NCI-H1417 treated with DMSO at 0.1 percent for 48 hours (cell line): ENCODE measurements around the gene CYB5R3.
A peak's percentile ranks its signal among the peaks of the same experiment; 100 is the strongest.
"Not testable (repeated sequence)": the region's sequence is repeated elsewhere in the genome, so short reads cannot be mapped to it uniquely, and the experiment has no call there.

ENCODE experiments used
- DNase-seq: peaks from one replicate; lab custom pipeline; 2025; lab: John Stamatoyannopoulos, UW

The CYB5R3 gene

GRCh38 chr22:42623301-42623751, 25.9 kb downstream of the CYB5R3 start:
- DNase-seq = no peak

DNA sequence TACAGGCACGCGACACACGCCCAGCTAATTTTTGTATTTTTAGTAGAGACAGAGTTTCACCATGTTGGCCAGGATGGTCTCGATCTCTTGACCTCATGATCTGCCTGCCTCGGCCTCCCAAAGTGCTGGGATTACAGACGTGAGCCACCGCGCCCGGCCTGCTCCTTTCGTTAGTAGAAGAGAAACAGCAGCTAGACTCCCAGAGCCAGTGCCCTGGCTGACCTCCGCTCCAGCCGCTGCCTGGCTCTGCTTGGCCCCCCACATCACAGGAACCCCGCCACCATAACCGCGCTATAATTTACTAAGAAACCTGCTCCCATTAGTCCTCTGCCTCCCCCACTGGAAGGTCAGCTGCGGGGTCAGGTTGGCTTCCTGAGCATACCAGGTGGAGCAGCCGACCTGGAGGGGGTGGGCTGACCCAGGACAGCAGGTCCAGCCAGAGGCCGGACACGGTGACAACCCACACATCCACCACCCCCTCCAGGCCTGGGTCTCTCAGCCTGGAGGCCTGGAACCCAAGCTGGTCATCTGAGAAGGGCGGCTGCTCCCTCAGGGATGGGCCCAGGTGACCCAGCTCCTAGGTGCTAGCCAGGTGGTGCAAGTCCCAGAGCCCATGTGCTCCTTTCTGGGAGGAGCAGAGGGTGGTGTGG, 27.0 kb downstream of the CYB5R3 start:
- DNase-seq = no peak

DNA sequence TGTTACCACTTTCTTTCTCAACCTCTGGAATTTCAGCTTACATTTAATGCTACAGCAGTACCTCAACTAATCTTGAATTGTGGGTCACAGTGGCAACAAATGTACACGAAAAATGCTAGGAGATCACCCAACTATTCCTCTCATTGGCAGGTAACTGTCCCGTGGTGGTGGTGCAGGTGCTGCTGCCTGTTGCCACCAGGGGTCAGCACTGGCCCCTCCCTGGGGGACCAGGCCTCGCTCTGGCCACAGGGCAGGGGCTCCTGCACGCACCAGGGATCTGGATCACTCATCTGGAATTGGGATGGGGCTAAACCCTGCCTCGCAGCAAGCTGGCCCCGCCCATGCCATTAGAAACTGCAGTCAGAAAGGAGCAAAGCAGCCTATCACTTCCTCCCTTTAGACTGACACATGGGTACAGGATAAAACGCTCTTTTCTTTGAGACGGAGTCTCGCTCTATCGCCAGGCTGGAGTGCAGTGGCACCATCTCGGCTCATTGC, 27.6 kb downstream of the CYB5R3 start:
- no peak for DNase-seq

DNA sequence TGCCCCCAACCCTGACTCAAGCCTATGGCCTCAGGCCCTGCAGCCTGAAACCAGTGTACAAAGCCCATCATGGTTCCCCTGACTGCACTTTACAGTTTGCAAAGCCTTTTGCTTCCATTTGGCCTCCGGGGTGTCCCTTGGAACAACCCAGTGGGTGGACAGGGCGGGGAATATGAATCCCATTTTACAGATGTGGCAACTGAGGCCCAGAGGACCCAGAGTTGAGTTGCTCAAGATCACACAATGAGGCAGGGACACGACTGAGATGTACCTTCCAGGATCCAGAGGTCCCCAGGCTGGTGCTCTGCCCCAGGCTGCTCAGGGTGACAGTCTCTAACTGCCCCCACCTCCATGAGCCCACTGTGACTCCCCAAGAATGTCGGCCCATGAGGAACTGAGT, 29.1 kb downstream of the CYB5R3 start:
- DNase-seq = no peak

- DNase-seq = no peak
Observed at GRCh38 chr22:42619261-42620063, 29.7 kb downstream of the CYB5R3 start.

DNA sequence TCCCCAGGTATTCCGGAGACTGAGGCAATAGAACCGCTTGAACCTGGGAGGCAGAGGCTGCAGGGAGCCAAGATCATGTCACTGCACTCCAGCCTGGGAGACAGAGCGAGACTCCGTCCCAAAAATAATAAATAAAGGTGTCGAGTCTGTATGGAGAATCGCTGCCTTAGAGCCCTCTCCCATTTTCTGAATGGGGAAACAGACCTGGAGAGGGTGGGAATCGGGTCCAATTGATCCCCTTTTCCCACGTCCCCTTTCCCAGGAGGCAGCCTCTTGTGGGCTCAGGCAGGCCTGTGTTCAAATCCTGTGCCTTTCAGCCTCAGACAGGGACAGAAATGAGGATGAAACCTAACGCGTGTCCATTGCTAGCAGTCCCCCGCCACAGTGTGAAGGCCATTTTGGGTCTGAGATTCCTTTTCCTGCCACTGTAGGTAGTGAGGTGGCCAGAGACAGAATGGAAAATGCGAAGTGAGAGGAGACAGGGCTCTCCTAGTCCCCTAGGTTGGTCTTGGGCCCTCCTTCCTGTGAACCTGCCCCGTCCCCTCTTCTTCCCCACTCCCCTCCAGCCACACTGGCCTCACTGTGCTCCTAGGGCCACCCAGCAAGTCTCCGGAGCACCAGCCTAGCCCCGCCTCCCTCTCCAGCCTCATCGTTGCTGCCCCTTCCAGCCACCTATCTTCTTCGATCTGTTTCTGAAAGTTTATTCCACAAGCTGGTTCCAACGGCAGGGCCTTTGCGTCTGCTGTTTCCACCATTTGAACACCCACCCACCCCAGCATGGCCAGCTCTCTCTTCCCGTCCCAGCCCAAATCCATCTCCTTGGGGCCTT, 31.8 kb downstream of the CYB5R3 start:
- no peak for DNase-seq

GRCh38 chr22:42615860-42616175, 33.4 kb downstream of the CYB5R3 start:
- not testable (repeated sequence) for DNase-seq

DNA sequence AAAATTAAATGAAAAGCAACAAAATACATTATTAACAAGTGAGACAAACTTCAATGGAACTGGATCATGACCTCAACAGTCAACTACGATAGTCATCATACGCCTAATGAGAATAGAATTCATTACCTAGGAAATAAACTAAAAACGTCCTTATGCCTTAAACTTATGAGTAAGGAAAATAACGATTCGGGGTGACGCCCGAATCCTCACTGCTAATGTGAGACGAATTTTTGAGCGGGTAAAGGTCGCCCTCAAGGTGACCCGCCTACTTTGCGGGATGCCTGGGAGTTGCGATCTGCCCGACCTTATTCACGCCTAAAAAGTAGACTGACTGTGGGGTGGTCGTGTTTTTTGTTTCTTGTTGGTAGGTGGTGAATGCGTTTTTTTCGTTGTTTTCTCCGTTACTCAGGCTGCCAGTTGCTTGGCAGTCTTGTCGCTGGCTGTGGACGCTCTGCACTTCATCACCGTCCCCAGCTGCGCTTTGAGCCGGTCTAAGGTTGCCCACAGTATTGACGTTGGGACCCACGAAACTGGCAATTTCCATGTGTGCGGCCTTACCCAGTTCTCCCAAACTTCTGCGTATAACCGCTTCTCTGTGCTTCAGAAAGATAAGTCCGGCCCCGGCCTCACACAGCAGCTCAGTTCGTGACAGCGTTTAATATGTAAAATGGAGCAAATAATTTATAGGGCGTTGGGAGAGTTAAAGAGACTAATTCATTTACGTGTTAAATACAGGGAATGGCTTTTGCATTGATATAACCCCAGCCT, 33.9 kb downstream of the CYB5R3 start:
- DNase-seq = peak; percentile 80

DNA sequence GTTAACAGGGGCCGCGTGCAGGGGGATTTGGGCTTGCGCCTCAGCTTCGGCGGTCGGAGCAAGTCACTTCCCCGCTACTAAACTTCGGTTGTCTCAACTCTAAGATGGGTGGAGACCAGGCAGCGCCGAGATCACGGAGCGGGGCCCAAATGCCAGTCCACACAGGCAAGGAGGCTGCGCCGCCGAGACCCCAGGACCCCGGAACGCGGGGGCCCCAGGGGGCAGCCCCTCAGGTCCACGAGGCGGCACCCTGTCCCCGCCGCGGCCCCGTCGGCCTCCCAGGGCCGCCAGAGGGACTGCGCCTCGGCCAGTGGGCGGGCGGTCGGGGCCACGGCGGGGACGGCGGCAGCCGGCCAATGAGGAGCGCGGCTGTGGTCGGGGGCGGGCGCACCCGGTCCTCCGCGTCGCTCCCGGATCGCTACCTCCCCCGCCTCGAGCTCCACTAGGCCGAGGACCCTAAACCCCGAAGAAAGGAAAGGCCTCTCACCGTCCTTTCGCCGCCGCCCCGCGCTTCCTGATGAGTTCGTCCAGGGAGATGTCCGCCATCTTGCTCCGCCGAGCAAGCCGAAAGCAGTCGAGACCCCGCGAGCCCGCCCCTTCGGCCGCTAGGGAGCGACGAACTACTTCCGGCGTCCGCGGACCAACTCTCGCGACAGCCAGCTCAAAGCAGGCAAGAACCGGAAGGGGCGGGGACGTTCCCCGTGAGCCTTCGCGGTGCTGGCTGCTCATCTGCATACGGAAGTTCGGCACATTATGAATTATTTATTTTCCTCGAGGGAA, 34.7 kb downstream of the CYB5R3 start, which contains the start of gene POLDIP3:
Gene POLDIP3 (minus strand): TSS at position 572 of the 780 bp plus-strand sequence. CDS start 26 bp downstream, at position 546.
- DNase-seq = peak; percentile 80

- DNase-seq = no peak
Observed at GRCh38 chr22:42613872-42614301, 35.3 kb downstream of the CYB5R3 start.

DNA sequence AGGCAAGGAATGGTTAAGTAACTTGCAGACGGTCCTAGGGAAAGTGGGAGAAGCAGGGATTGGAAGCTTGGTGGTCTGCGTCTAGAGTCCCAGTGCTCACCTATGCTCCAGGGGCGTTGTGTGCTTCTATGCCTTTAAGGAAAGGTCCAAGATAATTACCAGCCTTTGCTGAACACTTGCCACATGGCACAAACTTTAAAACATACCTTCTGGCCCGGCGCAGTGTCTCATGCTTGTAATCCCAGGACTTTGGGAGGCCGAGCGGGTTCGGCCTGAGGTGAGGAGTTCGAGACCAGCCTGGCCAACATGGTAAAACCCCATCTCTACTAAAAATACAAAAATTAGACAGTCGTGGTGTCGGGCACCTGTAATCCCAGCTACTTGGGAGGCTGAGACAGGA, 36.9 kb downstream of the CYB5R3 start:
- DNase-seq = no peak

GRCh38 chr22:42611051-42611450, 38.1 kb downstream of the CYB5R3 start:
- no peak for DNase-seq

GRCh38 chr22:42610186-42610585, 39.0 kb downstream of the CYB5R3 start:
- DNase-seq = no peak

DNA sequence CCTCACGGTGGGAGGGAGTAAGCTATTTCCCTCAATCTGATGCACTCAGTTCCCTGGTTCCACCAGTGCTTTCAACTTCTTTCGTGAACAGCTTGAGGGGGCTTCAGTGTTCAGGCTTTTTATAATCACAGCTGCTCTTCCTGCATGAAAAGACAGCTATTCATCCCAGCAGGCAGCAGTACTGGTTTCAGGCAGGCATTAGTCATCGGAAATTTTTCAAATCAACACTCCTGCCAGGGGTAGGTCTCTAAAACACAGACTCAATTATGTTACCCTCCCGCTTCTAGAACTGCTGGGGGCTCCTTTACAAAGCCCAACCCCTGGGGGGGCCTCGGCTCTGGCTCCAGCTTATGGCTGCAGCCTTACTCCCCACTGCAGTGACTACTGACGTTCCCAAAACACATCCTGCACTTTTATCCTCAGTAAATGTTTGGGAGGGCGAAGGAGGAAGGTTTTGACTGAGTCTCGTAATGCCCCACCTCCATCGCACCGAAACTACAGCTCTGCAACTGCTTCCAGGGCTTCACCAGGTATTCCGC, 40.3 kb downstream of the CYB5R3 start:
- no peak for DNase-seq

DNA sequence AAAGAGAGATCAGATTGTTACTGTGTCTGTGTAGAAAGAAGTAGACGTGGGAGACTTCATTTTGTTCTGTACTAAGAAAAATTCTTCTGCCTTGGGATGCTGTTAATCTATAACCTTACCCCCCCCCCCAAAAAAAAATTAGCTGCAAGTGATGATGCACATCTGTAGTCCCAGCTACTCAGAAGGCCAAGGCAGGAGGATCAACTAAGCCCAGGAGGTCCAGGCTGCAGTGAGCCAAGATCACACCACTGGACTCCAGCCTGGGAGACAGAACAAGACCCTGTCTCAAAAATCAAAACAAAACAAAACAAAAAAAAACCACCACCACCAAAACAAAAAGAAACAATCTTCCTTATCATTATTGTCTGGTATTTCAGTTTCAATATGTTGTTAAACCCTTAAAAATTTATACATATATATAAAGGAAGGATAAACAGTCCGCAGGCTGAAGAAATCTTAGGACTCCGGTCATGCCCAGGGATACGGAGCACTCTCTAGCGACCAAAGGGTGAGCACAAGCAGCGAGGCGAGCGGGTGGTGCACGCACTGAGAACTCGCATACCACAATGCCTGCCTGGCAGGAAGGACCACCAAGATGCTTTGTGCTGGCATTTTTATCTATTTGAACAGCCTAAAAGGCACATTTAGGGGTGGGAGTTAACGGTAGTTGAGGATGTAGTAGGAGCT, 40.9 kb downstream of the CYB5R3 start:
- no peak for DNase-seq

DNA sequence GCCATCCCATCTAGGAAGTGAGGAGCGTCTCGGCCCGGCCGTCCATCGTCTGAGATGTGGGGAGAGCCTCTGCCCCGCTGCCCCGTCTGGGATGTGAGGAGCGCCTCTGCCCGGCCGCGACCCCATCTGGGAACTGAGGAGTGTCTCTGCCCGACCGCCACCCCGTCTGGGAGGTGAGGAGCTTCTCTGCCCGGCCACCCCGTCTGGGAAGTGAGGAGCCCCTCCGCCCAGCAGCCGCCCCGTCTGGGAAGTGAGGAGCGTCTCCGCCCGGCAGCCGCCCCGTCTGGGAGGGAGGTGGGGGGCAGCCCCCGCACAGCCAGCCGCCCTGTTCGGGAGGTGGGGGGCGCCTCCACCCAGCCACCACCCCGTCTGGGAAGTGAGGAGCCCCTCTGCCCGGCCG, 41.6 kb downstream of the CYB5R3 start:
- DNase-seq = not testable (repeated sequence)

DNA sequence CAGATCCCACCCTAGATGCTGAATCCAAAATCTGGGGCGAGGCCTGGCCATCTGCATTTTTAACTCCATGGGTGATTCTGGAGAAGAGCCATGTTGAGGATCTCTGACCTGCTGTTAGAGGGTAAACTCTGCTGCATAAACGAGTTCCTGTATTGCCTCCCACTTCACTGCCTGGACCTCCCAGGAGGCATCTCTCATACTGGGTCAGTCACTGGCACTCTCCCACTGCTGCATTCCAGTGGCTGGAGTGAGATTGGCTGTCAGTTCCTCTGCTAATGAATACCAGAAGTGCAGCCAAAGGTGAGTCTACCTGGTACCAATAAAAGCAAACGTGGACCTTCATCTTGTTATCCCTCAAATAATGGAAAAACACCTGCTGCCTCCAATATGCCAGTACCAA, 44.8 kb downstream of the CYB5R3 start:
- no peak for DNase-seq

DNA sequence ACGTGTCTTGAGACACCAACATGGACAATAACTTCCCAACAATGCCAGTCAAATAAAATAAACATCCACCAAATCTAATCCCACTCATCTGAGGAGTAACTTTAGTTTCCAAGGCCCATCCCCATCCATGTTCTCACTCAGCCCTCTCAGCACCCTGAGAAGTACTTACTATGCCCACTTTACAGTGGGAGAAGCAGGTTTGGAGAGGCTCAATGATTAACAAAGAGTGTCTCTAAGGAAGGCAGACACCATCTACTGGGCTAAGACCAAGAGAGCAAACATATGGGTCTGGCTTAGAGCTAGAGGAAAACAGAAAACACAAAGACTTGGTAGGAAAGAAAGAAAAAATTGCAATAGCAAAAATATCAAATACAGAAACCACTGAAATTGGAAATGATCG, 45.8 kb downstream of the CYB5R3 start:
- DNase-seq = no peak

- DNase-seq = no peak
Observed at GRCh38 chr22:42602470-42602869, 46.7 kb downstream of the CYB5R3 start.

DNA sequence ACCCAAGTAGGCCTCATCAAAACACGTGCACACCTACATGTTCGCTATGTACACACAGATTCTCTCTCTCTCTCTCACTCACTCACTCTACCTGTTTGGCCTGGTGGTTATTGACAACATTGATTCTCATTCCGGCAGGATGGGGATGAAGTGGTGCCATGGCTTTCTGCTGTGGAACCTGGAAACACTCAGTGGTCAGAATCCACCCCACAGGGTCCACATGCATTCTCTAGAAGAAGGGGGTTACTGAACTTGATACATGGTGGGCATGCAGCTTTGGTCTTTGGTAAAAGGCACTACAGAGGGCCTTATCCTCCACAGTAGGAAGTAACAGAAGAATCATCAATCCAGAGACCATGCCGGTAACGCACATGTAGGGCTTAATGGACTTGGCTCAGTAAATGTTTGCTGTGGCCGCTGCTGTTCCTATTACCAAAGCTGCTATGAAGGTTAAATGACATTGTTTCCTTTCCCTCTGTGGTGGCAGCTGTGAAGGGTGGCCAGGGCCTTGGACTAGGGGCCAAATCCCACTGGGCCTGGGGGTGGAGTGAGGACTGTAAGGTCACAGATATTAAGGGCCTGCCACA, 47.2 kb downstream of the CYB5R3 start:
- no peak for DNase-seq
